ENCODE measurements around the gene SLBP. TPM values are rescaled to one million over a fixed set of nuclear protein-coding genes. Genes with fewer than 3 reads are reported as not detected.

Gene SLBP
- 39.8 and 50.0 TPM in 2 replicates for total RNA-seq

DNA sequence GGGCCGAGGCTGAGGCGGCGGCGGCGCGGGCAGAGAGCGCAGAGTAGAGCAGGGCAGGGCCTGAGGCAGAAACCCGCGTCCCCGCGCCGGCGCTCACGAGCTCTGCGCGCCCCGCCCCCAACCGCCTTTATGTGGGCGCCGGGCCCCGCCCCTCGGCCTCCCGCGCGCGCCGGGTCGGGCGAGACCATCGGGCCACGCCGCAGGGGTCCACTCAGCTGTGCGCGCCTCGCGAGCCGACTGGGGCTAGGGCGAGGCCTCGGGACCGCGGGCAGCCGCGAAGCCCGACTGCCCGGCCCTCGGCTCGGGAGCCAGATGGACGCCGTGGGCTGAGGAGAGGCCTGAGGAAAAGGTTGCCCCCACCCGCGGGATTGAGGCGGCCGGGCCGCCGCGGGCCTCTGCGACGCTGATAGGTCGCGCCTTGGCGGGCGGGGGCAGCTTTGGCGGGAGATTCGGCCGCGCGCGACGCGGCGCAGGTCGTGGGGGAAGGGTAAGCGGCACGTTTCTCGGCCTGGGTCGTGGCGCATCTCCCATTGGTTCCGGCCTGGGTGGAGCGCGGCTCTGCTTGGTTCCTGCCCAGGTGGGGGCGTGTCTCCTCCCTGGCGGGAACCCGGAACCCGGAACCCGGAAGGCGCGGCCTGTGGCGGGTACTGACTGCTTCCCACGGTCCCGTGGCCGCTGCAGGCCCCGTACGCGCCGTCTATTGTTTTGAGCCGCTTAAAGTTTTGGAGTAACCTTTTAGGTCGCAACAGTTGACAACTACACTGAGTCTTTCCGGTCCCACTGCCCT, at the start of gene SLBP:
Gene SLBP (minus strand): TSS at position 104 of the 787 bp plus-strand sequence. CDS start 131 bp downstream, outside the sequence.

DNA sequence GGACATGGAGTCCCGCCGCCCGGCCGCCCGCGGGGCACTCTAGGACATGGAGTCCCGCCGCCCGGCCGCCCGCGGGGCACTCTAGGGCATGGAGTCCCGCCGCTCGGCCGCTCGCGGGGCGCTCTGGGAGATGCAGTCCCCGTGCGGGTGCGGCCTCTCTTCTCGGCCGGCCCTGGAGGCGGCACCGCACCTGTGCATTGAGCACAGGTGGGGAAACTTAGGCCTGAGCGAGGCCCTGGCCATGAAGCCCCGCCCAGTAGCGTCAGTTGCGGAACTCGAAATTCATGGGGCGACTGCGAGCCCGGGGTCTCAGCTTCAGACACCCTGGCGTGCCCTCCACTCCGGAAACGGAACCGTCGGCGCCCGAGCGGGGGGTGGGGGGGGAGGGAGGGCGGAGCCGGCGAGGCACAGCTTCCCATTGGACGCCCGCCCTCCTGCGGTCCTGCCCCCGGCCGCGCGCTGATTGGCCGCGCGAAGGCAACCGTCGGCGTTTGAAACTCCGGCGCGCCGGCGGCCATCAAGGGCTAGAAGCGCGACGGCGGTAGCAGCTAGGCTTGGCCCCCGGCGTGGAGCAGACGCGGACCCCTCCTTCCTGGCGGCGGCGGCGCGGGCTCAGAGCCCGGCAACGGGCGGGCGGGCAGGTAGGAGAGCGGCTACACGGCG, 9.0 kb upstream of the SLBP start, which contains the start of the genes TACC3 and TMEM129:
Gene TACC3 (plus strand): TSS at position 519 of the 663 bp plus-strand sequence. CDS start 1,901 bp downstream, outside the sequence.
Gene TMEM129 (minus strand): TSS at position 321 of the 663 bp plus-strand sequence. CDS start 486 bp downstream, outside the sequence.

DNA sequence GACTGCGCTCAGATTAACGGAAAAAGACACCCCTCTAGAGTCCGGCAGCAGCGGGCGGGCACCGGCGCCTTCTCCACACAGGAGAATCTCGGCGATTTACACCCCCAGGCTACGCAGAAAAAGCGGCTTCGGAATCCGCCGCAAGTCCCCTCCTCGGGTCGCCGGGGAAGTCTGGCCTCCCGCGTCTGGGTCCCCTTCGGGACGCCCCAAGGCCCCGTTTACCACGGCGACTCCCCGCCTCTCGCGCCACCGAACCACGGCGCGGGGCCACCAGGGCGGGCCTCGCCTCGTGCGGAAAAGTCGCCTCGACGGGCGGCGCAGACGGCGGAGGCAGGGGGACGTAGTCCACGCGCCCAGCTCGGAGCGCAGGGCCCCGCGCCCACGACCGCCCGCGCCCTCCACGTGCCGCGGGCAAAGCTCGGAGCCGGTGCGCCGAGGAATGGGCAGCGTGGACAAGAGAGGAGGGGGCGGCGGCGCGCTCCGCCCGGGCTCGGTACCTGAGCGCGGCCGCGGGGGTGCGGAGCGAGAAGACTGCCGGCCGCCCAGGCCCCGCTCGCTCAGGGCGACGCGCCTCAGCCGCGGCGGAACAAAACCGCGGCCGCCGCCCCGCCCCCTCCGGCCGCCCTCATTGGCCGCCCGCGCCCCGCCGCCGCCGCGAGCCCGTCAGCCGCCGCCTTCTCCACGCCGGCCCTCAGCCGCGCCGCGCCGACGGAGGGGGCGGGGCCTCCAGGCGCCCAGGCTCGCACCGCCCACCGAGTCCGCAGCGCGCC, 28.2 kb downstream of the SLBP start, which contains the start of gene FAM53A:
Gene FAM53A (minus strand): TSS at position 578 of the 770 bp plus-strand sequence. CDS start 15,572 bp downstream, outside the sequence.

Other genes with a start within 250 kb of the SLBP start
- gene FAM53A, start 28.0 kb downstream of the SLBP start, total RNA-seq = 0.74 and 0.85 TPM in 2 replicates
- gene TMEM129, start 9.0 kb upstream of the SLBP start, total RNA-seq = 38.3 and 41.1 TPM in 2 replicates
- gene TACC3, start 9.2 kb upstream of the SLBP start, total RNA-seq = 2.4 and 3.1 TPM in 2 replicates
- gene FGFR3, start 81.0 kb upstream of the SLBP start, total RNA-seq = 1.6 and 1.7 TPM in 2 replicates
- 70.8 and 88.7 TPM in 2 replicates for gene LETM1, start 143.8 kb upstream of the SLBP start, total RNA-seq
- gene NSD2, start 159.1 kb upstream of the SLBP start, total RNA-seq = 29.6 and 36.3 TPM in 2 replicates

Measured in smooth muscle cell of bladder (primary cell).